AG04449 (cell line): ENCODE data around the gene DIP2C.
"Not testable (repeated sequence)": the region's sequence is repeated elsewhere in the genome, so short reads cannot be mapped to it uniquely, and the experiment has no call there.

Source experiments
- CTCF ChIA-PET: fragments of 350-600 bp; formaldehyde crosslinking; extraction: SDS; loops from one replicate; lab custom pipeline; 2021; ENCODE audit warnings: antibody characterized with exemption; lab: Yijun Ruan, JAX
- POLR2A ChIA-PET: fragments of 400-600, 350-600 bp; formaldehyde crosslinking; extraction: SDS; loops from one replicate; lab custom pipeline; 2020; ENCODE audit warnings: antibody characterized with exemption, inconsistent platforms; lab: Yijun Ruan, JAX
- DNase-seq: peaks from one replicate; pipeline ENCODE4 v3.0.0-alpha.2; 2010; ENCODE audit warnings: low read depth, low spot score
- H3K4me3 ChIP-seq: 2 replicates; pipeline ENCODE4 v1.5.1; 2011; ENCODE audit warnings: low read depth, mild to moderate bottlenecking, control low read depth, low read length
- TF ChIP-seq, protein P1 (sequence below): IDR thresholded peaks from one replicate; pipeline ENCODE4 v1.5.1; 2011; ENCODE audit warnings: mild to moderate bottlenecking, moderate library complexity, low read length, control low read depth, inconsistent platforms; ENCODE audit not compliant: insufficient read depth; ENCODE audit errors: missing control alignments

DIP2C gene

DNA sequence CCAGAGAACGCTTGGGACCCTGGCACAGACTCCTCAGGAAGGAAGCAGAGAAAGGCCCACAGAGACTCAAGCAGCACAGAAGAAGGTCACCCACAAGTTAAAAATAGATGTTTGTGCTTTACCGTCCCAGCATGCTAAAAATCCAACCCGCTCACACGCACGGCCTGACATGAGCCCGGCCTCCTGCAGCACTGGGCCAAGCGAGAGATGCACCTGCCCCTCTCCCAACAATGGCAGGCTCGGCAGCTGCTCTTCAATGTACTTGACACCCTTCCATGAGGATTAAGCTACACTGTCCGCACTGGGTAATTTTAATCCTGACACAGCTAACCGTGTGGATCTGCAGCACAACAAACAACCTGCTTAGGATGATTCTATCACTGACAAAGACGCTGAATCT, 9.3 kb downstream of the DIP2C start:
- DNase-seq, result no peak
- TF ChIP-seq, protein P1, sequence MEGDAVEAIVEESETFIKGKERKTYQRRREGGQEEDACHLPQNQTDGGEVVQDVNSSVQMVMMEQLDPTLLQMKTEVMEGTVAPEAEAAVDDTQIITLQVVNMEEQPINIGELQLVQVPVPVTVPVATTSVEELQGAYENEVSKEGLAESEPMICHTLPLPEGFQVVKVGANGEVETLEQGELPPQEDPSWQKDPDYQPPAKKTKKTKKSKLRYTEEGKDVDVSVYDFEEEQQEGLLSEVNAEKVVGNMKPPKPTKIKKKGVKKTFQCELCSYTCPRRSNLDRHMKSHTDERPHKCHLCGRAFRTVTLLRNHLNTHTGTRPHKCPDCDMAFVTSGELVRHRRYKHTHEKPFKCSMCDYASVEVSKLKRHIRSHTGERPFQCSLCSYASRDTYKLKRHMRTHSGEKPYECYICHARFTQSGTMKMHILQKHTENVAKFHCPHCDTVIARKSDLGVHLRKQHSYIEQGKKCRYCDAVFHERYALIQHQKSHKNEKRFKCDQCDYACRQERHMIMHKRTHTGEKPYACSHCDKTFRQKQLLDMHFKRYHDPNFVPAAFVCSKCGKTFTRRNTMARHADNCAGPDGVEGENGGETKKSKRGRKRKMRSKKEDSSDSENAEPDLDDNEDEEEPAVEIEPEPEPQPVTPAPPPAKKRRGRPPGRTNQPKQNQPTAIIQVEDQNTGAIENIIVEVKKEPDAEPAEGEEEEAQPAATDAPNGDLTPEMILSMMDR, result no peak
- POLR2A ChIA-PET, result no interaction called here
- CTCF ChIA-PET, result no interaction called here
- H3K4me3 ChIP-seq, result no peak overlapping the region

DNA sequence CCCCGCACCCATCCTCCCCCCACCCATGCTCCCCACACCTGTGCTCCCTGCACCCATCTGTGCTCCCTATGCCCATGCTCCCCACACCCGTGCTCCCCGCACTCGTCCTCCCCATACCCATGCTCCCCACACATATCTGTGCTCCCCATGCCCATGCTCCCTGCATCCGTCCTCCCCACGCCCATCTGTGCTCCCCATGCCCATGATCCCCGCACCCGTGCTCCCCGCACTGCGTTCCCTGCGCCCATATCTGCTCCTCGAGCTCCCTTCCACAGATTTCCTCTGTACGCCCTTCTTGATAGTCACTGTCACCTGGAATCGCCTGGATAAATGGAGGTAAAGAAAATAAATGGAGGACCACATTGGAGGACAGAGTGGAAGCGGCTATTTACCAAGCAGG, 9.9 kb downstream of the DIP2C start:
- TF ChIP-seq, protein P1, result no peak
- no peak for DNase-seq
- ChIA-PET POLR2A (no interaction called here), CTCF (no interaction called here)
- no peak overlapping the region for H3K4me3 ChIP-seq

DNA sequence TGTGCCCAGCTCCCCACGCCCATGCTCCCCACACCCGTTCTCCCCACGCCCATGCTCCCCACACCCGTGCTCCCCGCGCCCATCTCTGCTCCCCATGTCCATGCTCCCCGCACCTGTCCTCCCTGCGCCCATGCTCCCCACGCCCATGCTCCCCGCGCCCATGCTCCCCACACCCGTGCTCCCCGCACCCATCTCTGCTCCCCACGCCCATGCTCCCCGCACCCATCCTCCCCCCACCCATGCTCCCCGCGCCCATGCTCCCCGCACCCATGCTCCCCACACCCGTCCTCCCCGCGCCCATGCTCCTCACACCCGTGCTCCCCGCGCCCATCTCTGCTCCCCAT, 10.8 kb downstream of the DIP2C start:
- POLR2A ChIA-PET, H3K4me3 ChIP-seq, CTCF ChIA-PET, DNase-seq: not testable (repeated sequence)

DNA sequence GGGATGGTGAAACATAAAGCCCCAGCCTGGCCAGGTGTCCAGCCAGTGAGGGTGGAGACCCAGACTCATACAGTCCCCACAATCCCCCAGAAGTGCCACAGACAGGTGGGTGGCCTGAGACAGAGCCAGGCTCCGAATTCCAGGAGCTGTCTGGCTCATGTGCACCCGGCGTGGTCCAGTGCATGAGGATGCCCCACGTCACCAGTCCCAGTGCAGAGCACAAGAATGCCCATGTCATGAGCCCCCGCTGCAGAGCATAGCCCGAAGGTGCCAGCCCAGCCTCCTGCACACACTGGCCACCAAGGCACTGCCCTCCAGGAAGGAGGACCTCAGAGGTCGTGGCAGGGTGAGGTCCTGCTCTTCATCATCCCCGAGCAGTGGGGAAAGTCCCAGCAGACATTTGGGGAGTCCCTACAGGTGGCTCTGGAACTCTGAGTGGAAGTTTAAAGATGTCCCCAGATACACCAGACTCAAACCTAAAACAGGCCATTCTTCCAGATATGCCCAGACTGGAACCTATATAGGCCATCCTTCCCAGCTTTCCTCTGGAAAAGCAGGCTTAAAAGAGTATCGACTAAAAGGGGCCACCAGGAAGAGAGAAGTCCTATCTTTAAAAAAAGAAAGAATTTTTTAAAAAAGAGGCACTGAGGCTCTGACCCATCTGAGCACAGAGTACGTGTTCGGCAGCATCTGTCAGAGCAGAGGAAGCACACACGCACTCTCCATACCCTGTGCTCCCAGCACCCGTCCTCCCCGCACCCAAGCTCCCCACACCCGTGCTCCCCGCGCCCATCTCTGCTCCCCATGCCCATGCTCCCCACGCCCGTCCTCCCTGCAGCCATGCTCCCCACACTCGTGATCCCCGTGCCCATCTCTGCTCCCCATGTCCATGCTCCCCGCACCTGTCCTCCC, 11.5 kb downstream of the DIP2C start:
- CTCF ChIA-PET, result no interaction called here
- no peak for DNase-seq
- TF ChIP-seq, protein P1, result no peak
- no peak overlapping the region for H3K4me3 ChIP-seq
- POLR2A ChIA-PET, result no interaction called here

DNA sequence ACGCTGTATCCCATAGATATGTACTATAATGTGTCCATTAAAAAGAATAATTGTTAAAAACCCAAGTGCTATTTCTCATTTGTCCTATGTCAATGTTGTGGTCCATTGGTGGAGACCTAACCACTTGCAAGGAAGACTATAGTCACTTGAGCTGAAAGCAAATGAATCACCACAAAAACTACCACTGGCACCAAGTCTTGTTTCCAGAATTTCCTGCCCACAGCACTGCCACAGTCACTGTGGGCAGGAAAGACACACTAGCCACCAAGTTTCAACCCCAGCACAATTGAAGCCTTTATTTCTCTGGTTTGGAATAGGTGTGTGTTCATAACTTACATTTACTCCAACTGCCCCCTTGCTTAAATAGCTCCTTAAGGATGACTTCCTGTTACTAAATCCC, 12.4 kb downstream of the DIP2C start:
- TF ChIP-seq, protein P1, result no peak
- no peak overlapping the region for H3K4me3 ChIP-seq
- ChIA-PET CTCF (interaction anchor here (3.1 kb wide), 1 partner anchor 166 kb away, joined by 10 read pairs; no protein-coding TSS in a partner anchor), POLR2A (no interaction called here)
- no peak for DNase-seq

DNA sequence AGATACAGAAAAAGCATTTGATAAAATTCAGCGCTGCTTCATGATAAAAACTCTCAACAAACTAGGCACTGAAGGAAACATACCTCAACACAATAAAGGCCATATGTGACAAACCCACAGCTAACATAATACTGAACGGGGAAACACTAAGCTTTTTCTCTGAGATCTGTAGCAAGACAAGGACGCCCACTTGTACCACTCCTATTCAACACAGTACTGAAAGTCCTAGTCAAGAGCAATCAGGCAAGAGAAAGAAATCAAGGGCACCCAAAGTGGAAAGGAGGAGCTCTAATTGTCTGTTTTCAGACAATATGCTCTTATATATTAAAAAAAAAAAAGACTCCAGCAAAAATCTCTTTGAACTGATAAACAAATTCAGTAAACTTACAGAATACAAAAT, 13.3 kb downstream of the DIP2C start:
- TF ChIP-seq, protein P1, result no peak
- no peak for DNase-seq
- CTCF ChIA-PET, result interaction anchor here (3.1 kb wide), 1 partner anchor 165 kb away, joined by 10 read pairs; no protein-coding TSS in a partner anchor
- POLR2A ChIA-PET, result no interaction called here
- H3K4me3 ChIP-seq, result no peak overlapping the region
